B cell (primary cell): Measurements from ENCODE around the gene BAZ2B. TPM values are rescaled to one million over a fixed set of nuclear protein-coding genes. Genes with fewer than 3 reads are reported as not detected.

ENCODE experiments used
- ATAC-seq: fragments of 200-7000 bp; cut with Tn5 transposase; one replicate; pipeline ENCODE4 v1.10.0; 2021; ENCODE audit warnings: low read depth, mild to moderate bottlenecking, moderate number of reproducible peaks, moderate library complexity
- CTCF ChIA-PET: fragments of 350-600 bp; sonication (Branson Sonifier 250); formaldehyde crosslinking; loops from one replicate; lab custom pipeline; 2021; ENCODE audit warnings: antibody characterized with exemption, inconsistent platforms; lab: Charles Lee
- POLR2A ChIA-PET: fragments of 350-600 bp; sonication (Branson Sonifier 250); formaldehyde crosslinking; loops from one replicate; lab custom pipeline; 2021; ENCODE audit warnings: antibody characterized with exemption; lab: Charles Lee
- DNase-seq: peaks from one replicate; pipeline ENCODE4 v3.0.0; 2013
- H2AFZ ChIP-seq: 2 replicates; pipeline ENCODE4 v1.6.1; 2012; ENCODE audit warnings: mild to moderate bottlenecking, low read depth, low read length; ENCODE audit not compliant: insufficient read depth, poor library complexity, severe bottlenecking
- H3K27ac ChIP-seq, 2 donors: 1 replicate in 1 of 2; 2 replicates in 1 of 2; pipeline ENCODE4 v1.5.1; 2012 to 2013; ENCODE audit warnings: low read length in 2 of 2, mild to moderate bottlenecking in 2 of 2, moderate library complexity in 1 of 2
- H3K27me3 ChIP-seq, 4 experiments: fragments of 200-600 bp in 1 of 4; sonication (generic) in 1 of 4; replicated peaks in 1 of 4; 1 replicate in 2 of 4; 2 replicates in 2 of 4; pipeline versions ENCODE4 v1.6.1 to v1.7.0; 2013 to 2016; ENCODE audit warnings: low read length in 3 of 4, mild to moderate bottlenecking in 2 of 4, mixed read lengths in 1 of 4, moderate library complexity in 1 of 4; ENCODE audit not compliant: insufficient read depth in 4 of 4, control insufficient read depth in 3 of 4; ENCODE audit errors: control extremely low read depth in 1 of 4
- H3K36me3 ChIP-seq, 2 experiments: replicated peaks in 1 of 2; 1 replicate in 1 of 2; 2 replicates in 1 of 2; pipeline versions ENCODE4 v1.6.1 to v1.7.1; 2013; ENCODE audit warnings: low read length in 1 of 2; ENCODE audit not compliant: insufficient read depth in 2 of 2, control insufficient read depth in 1 of 2; ENCODE audit errors: control extremely low read depth in 1 of 2, extremely low read depth in 1 of 2
- H3K4me1 ChIP-seq, 2 donors: fragments of 200-600 bp in 1 of 2; sonication (generic) in 1 of 2; 1 replicate in 1 of 2; 2 replicates in 1 of 2; pipeline versions ENCODE4 v1.5.1 to v1.6.1; 2013 to 2017; ENCODE audit warnings: low read length in 2 of 2; ENCODE audit not compliant: control insufficient read depth in 2 of 2, insufficient read depth in 2 of 2
- H3K4me2 ChIP-seq: replicated peaks from 2 replicates; pipeline ENCODE3; 2012; ENCODE audit warnings: mild to moderate bottlenecking, low read depth, low read length; ENCODE audit not compliant: poor library complexity, severe bottlenecking
- H3K4me3 ChIP-seq, 5 experiments: fragments of 200-600 bp in 1 of 5; sonication (generic) in 1 of 5; 1 replicate in 3 of 5; 2 replicates in 2 of 5; pipeline versions ENCODE4 v1.5.1 to v1.7.0; 2011 to 2016; ENCODE audit warnings: low read length in 4 of 5, mild to moderate bottlenecking in 4 of 5, low read depth in 2 of 5, control low read depth in 1 of 5, moderate library complexity in 1 of 5; ENCODE audit not compliant: insufficient read depth in 1 of 5; ENCODE audit errors: control extremely low read depth in 1 of 5, extremely low read depth in 1 of 5
- H3K79me2 ChIP-seq: fragments of 200-600 bp; sonication (generic); one replicate; pipeline ENCODE4 v1.6.0; 2016; ENCODE audit warnings: low read length; ENCODE audit not compliant: control insufficient read depth, insufficient read depth
- H3K9ac ChIP-seq: fragments of 200-600 bp; sonication (generic); 2 replicates; pipeline ENCODE4 v1.6.1; 2017; ENCODE audit warnings: mild to moderate bottlenecking, low read length, moderate library complexity
- H3K9me3 ChIP-seq, 3 donors: one replicate each; pipeline versions ENCODE4 v1.6.1 to v1.7.1; 2013; ENCODE audit warnings: low read length in 2 of 3; ENCODE audit not compliant: control insufficient read depth in 2 of 3, insufficient read depth in 1 of 3; ENCODE audit errors: control extremely low read depth in 1 of 3
- H4K20me1 ChIP-seq: 2 replicates; pipeline ENCODE4 v1.6.0; 2012; ENCODE audit warnings: mild to moderate bottlenecking, low read length; ENCODE audit not compliant: insufficient read depth, control insufficient read depth, poor library complexity, severe bottlenecking
- H3K27ac Mint-ChIP-seq: one replicate; pipeline ENCODE4 v1.8.0; 2021; ENCODE audit warnings: mixed read lengths
- H3K27me3 Mint-ChIP-seq: one replicate; pipeline ENCODE4 v1.8.0; 2021; ENCODE audit warnings: mixed read lengths
- H3K4me1 Mint-ChIP-seq: one replicate; pipeline ENCODE4 v1.8.0; 2021; ENCODE audit warnings: mixed read lengths
- H3K4me3 Mint-ChIP-seq: one replicate; pipeline ENCODE4 v1.8.0; 2021; ENCODE audit warnings: mixed read lengths
- H3K9me3 Mint-ChIP-seq: one replicate; pipeline ENCODE4 v1.8.0; 2022; ENCODE audit warnings: mixed read lengths; ENCODE audit not compliant: insufficient read depth
- CTCF ChIP-seq: fragments of 200-600 bp; IDR thresholded peaks from one replicate; pipeline ENCODE4 v1.8.0; 2022; ENCODE audit warnings: antibody characterized with exemption, mild to moderate bottlenecking
- EZH2 ChIP-seq: IDR thresholded peaks from 2 replicates; pipeline ENCODE4 v1.6.1; 2012; ENCODE audit warnings: borderline replicate concordance, low read depth, mild to moderate bottlenecking, moderate library complexity, low read length; ENCODE audit not compliant: insufficient read depth, poor library complexity, severe bottlenecking
- WGBS: methylation state at CpG from one replicate; pipeline ENCODE4 v1.1.5; 2013; ENCODE audit warnings: missing lambda C conversion rate; ENCODE audit not compliant: insufficient coverage; 5-methylcytosine and 5-hydroxymethylcytosine counted together
- intact Hi-C: fragments of 100-400 bp; cut with micrococcal nuclease; formaldehyde crosslinking; loops from one replicate; pipeline ENCODE4 v1.10.0; 2022
- polyA plus RNA-seq: library from polyadenylated mRNA; depleted of rRNA; stranded (reverse); fragments of >200 nt; gene quantifications from 2 replicates; pipeline ENCODE4 v1.2.3, GENCODE V29; 2012
- total RNA-seq, 2 donors: library from RNA; stranded (reverse); fragments of 120-200 nt in 1 of 2; gene quantifications; 1 replicate in 1 of 2; 2 replicates in 1 of 2; pipeline versions ENCODE4 v1.2.3 to v1.2.4, GENCODE V29; 2013 to 2022

The BAZ2B gene
- total and polyA plus RNA-seq, 2 donors (not counting 1 experiment from before 2014, with no cell fraction given), result 8.6 to 42.3 TPM

- no peak overlapping the region for H3K4me3 Mint-ChIP-seq
- no peaks in the 10 kb centered on the region for H3K4me1 ChIP-seq
- no peak overlapping the region for H3K27ac Mint-ChIP-seq
- H4K20me1 ChIP-seq, result no peaks in the 10 kb centered on the region
- no peaks in the 10 kb centered on the region for H3K79me2 ChIP-seq
- H3K9ac ChIP-seq, result no peak overlapping the region
- peaks cover 4 to 25% of the 10 kb centered on the region in 2 experiments for H3K36me3 ChIP-seq
- no peak overlapping the region for H3K4me3 ChIP-seq
- intact Hi-C loops, result no loop called here
- H3K27me3 ChIP-seq, result no peaks in the 10 kb centered on the region
- TF ChIP-seq CTCF, result no peak
- TF ChIP-seq EZH2, result no peak
- no peak overlapping the region for H2AFZ ChIP-seq
- DNase-seq (no peak), ATAC-seq (no peak)
- H3K9me3 Mint-ChIP-seq, result no peaks in the 10 kb centered on the region
- H3K27me3 Mint-ChIP-seq, result no peaks in the 10 kb centered on the region
- no peaks in the 10 kb centered on the region for H3K4me1 Mint-ChIP-seq
- H3K27ac ChIP-seq, result no peak overlapping the region
- ChIA-PET CTCF (no interaction called here), POLR2A (no interaction called here)
- H3K9me3 ChIP-seq, result no peaks in the 10 kb centered on the region
- no peak overlapping the region for H3K4me2 ChIP-seq
These were observed 176.9 kb downstream of the BAZ2B start for GRCh38 chr2:159439421-159439820.

- Mint-ChIP-seq H3K4me3 (no peak overlapping the region), H3K27ac (no peak overlapping the region), H3K9me3 (no peaks in the 10 kb centered on the region), H3K4me1 (no peaks in the 10 kb centered on the region), H3K27me3 (no peaks in the 10 kb centered on the region)
- H3K79me2 ChIP-seq, result no peaks in the 10 kb centered on the region
- no peaks in the 10 kb centered on the region for H3K9me3 ChIP-seq
- H3K27ac ChIP-seq, result no peak overlapping the region
- H2AFZ ChIP-seq, result no peak overlapping the region
- H3K4me3 ChIP-seq, result no peak overlapping the region
- no peaks in the 10 kb centered on the region for H3K4me1 ChIP-seq
- WGBS, result no CpG with 5 or more reads among the region's 5 CpGs
- H3K9ac ChIP-seq, result no peak overlapping the region
- ATAC-seq, result no peak
- intact Hi-C loops, result no loop called here
- no peaks in the 10 kb centered on the region for H4K20me1 ChIP-seq
- H3K4me2 ChIP-seq, result no peak overlapping the region
- H3K27me3 ChIP-seq, result no peaks in the 10 kb centered on the region
- CTCF ChIA-PET, result no interaction called here
- H3K36me3 ChIP-seq, result peaks cover 4 to 24% of the 10 kb centered on the region in 2 experiments
- TF ChIP-seq CTCF, result no peak
- POLR2A ChIA-PET, result no interaction called here
- DNase-seq, result no peak
These were observed 177.5 kb downstream of the BAZ2B start for GRCh38 chr2:159438720-159439353.
